ENCODE data around the gene HEMK1. TPM values are rescaled to one million over a fixed set of nuclear protein-coding genes. Genes with fewer than 3 reads are reported as not detected.

The HEMK1 gene
- total RNA-seq, 2 experiments from 2014 or later = 12.4 to 14.6 TPM

- Histone ChIP-seq H3K27me3 (ENCODE audit: control insufficient read depth in 1 of 2, insufficient read depth in 2 of 2, low read length in 2 of 2) (no peaks in the 10 kb centered on the region), H3K9me3 (ENCODE audit: control insufficient read depth in 1 of 2, insufficient read depth in 1 of 2, low read length in 2 of 2) (no peaks in the 10 kb centered on the region), H3K4me3 (ENCODE audit: low read length) (no peak overlapping the region), H3K36me3 (ENCODE audit: insufficient read depth, low read length) (peaks cover 34% of the 10 kb centered on the region), H3K4me1 (ENCODE audit: insufficient read depth, low read length) (peaks cover 79% of the 10 kb centered on the region), H3K27ac (ENCODE audit: low read depth in 1 of 2, low read length in 2 of 2) (no peak overlapping the region)
- H3K4me3 Mint-ChIP-seq = no peak overlapping the region
- H3K27ac Mint-ChIP-seq = no peak overlapping the region
- H3K9me3 Mint-ChIP-seq = no peaks in the 10 kb centered on the region
- intact Hi-C loops (cut with DNase I, micrococcal nuclease) = no loop called here
- CTCF ChIA-PET = interaction anchor here (1.6 kb wide), 1 partner anchor 9 kb away, joined by 5 read pairs; no protein-coding TSS in a partner anchor
- peaks cover 58% of the 10 kb centered on the region for H3K36me3 Mint-ChIP-seq (ENCODE audit: low read depth)
- no peaks in the 10 kb centered on the region for H3K27me3 Mint-ChIP-seq
- POLR2A ChIA-PET = interaction anchor here (0.7 to 1.6 kb wide), 2 partner anchors 9 to 30 kb away, joined by 3 to 5 read pairs; partner anchors contain the start of gene CISH
- peaks cover 2% of the 10 kb centered on the region for H3K4me1 Mint-ChIP-seq (ENCODE audit: low read depth)
- DNase-seq (no peak), ATAC-seq (ENCODE audit: poor library complexity) (no peak)
- TF ChIP-seq, protein P1, sequence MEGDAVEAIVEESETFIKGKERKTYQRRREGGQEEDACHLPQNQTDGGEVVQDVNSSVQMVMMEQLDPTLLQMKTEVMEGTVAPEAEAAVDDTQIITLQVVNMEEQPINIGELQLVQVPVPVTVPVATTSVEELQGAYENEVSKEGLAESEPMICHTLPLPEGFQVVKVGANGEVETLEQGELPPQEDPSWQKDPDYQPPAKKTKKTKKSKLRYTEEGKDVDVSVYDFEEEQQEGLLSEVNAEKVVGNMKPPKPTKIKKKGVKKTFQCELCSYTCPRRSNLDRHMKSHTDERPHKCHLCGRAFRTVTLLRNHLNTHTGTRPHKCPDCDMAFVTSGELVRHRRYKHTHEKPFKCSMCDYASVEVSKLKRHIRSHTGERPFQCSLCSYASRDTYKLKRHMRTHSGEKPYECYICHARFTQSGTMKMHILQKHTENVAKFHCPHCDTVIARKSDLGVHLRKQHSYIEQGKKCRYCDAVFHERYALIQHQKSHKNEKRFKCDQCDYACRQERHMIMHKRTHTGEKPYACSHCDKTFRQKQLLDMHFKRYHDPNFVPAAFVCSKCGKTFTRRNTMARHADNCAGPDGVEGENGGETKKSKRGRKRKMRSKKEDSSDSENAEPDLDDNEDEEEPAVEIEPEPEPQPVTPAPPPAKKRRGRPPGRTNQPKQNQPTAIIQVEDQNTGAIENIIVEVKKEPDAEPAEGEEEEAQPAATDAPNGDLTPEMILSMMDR (IDR thresholded peaks at IDR 0.05) = no peak
Observed at GRCh38 chr3:50582083-50582482, 12.8 kb downstream of the HEMK1 start.

- POLR2A ChIA-PET = interaction anchor here (0.7 kb wide), 1 partner anchor 25 kb away, joined by 4 read pairs; no protein-coding TSS in a partner anchor
- CTCF ChIA-PET = interaction anchor here (1.2 kb wide), 1 partner anchor 11 kb away, joined by 3 read pairs; no protein-coding TSS in a partner anchor
- intact Hi-C loops (cut with DNase I, micrococcal nuclease) = no loop called here
- Histone ChIP-seq H3K9me3 (ENCODE audit: control insufficient read depth in 1 of 2, insufficient read depth in 1 of 2, low read length in 2 of 2) (no peaks in the 10 kb centered on the region), H3K27ac (ENCODE audit: low read depth in 1 of 2, low read length in 2 of 2) (no peak overlapping the region), H3K27me3 (ENCODE audit: control insufficient read depth in 1 of 2, insufficient read depth in 2 of 2, low read length in 2 of 2) (no peaks in the 10 kb centered on the region), H3K4me3 (ENCODE audit: low read length) (no peak overlapping the region), H3K4me1 (ENCODE audit: insufficient read depth, low read length) (peaks cover 80% of the 10 kb centered on the region), H3K36me3 (ENCODE audit: insufficient read depth, low read length) (peaks cover 17% of the 10 kb centered on the region)
- Mint-ChIP-seq H3K27me3 (no peaks in the 10 kb centered on the region), H3K9me3 (no peaks in the 10 kb centered on the region), H3K4me1 (ENCODE audit: low read depth) (peaks cover 20% of the 10 kb centered on the region), H3K4me3 (no peak overlapping the region), H3K36me3 (ENCODE audit: low read depth) (peaks cover 41% of the 10 kb centered on the region), H3K27ac (peak overlapping the region; percentile 57)
- no peak for DNase-seq
- TF ChIP-seq, protein P1 (IDR thresholded peaks at IDR 0.05) = no peak
- ATAC-seq (ENCODE audit: poor library complexity) = no peak
Observed at GRCh38 chr3:50583897-50584296, 14.6 kb downstream of the HEMK1 start.

GRCh38 chr3:50584391-50584790 lies 15.1 kb downstream of the HEMK1 start:
- no peak overlapping the region for H3K27ac ChIP-seq (ENCODE audit: low read depth in 1 of 2, low read length in 2 of 2)
- peak overlapping the region; percentile 57 for H3K27ac Mint-ChIP-seq
- H3K27me3 Mint-ChIP-seq = no peaks in the 10 kb centered on the region
- ChIA-PET POLR2A (no interaction called here), CTCF (interaction anchor here (1.2 kb wide), 1 partner anchor 12 kb away, joined by 3 read pairs; no protein-coding TSS in a partner anchor)
- peaks cover 14% of the 10 kb centered on the region for H3K36me3 ChIP-seq (ENCODE audit: insufficient read depth, low read length)
- intact Hi-C loops (cut with DNase I, micrococcal nuclease) = no loop called here
- peaks cover 37% of the 10 kb centered on the region for H3K36me3 Mint-ChIP-seq (ENCODE audit: low read depth)
- TF ChIP-seq, protein P1 (IDR thresholded peaks at IDR 0.05) = no peak
- H3K4me1 ChIP-seq (ENCODE audit: insufficient read depth, low read length) = peaks cover 80% of the 10 kb centered on the region
- H3K4me3 ChIP-seq (ENCODE audit: low read length) = no peak overlapping the region
- peaks cover 24% of the 10 kb centered on the region for H3K4me1 Mint-ChIP-seq (ENCODE audit: low read depth)
- ATAC-seq (ENCODE audit: poor library complexity) (no peak), DNase-seq (no peak)
- H3K27me3 ChIP-seq (ENCODE audit: control insufficient read depth in 1 of 2, insufficient read depth in 2 of 2, low read length in 2 of 2) = no peaks in the 10 kb centered on the region
- H3K9me3 Mint-ChIP-seq = no peaks in the 10 kb centered on the region
- H3K4me3 Mint-ChIP-seq = no peak overlapping the region
- no peaks in the 10 kb centered on the region for H3K9me3 ChIP-seq (ENCODE audit: control insufficient read depth in 1 of 2, insufficient read depth in 1 of 2, low read length in 2 of 2)

All from CD4-positive, alpha-beta T cell (primary cell).